ENCODE measurements around the gene B3GNT8. TPM values are rescaled to one million over a fixed set of nuclear protein-coding genes. Genes with fewer than 3 reads are reported as not detected.

Gene B3GNT8
- total RNA-seq, 1 donor from 2014 or later, result 4.6 TPM

GRCh38 chr19:41434450-41434849, 7.3 kb upstream of the B3GNT8 start:
- TF ChIP-seq, protein P1, sequence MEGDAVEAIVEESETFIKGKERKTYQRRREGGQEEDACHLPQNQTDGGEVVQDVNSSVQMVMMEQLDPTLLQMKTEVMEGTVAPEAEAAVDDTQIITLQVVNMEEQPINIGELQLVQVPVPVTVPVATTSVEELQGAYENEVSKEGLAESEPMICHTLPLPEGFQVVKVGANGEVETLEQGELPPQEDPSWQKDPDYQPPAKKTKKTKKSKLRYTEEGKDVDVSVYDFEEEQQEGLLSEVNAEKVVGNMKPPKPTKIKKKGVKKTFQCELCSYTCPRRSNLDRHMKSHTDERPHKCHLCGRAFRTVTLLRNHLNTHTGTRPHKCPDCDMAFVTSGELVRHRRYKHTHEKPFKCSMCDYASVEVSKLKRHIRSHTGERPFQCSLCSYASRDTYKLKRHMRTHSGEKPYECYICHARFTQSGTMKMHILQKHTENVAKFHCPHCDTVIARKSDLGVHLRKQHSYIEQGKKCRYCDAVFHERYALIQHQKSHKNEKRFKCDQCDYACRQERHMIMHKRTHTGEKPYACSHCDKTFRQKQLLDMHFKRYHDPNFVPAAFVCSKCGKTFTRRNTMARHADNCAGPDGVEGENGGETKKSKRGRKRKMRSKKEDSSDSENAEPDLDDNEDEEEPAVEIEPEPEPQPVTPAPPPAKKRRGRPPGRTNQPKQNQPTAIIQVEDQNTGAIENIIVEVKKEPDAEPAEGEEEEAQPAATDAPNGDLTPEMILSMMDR (IDR thresholded peaks at IDR 0.05; ENCODE audit: unreplicated experiment), result no peak
- Mint-ChIP-seq H3K36me3 (ENCODE audit: insufficient read depth) (peaks cover 5% of the 10 kb centered on the region), H3K27ac (no peak overlapping the region), H3K9me3 (ENCODE audit: low read depth) (no peaks in the 10 kb centered on the region), H3K27me3 (no peaks in the 10 kb centered on the region), H3K4me1 (ENCODE audit: low read depth) (no peaks in the 10 kb centered on the region), H3K4me3 (ENCODE audit: low read depth) (no peak overlapping the region)
- DNase-seq (ENCODE audit: low spot score, unreplicated experiment), result no peak

- Mint-ChIP-seq H3K4me3 (ENCODE audit: low read depth) (no peak overlapping the region), H3K27me3 (no peaks in the 10 kb centered on the region), H3K36me3 (ENCODE audit: insufficient read depth) (peaks cover 5% of the 10 kb centered on the region), H3K9me3 (ENCODE audit: low read depth) (no peaks in the 10 kb centered on the region), H3K4me1 (ENCODE audit: low read depth) (peaks cover 1% of the 10 kb centered on the region), H3K27ac (no peak overlapping the region)
- TF ChIP-seq, protein P1 (IDR thresholded peaks at IDR 0.05; ENCODE audit: unreplicated experiment), result no peak
- no peak for DNase-seq (ENCODE audit: low spot score, unreplicated experiment)
Measured at GRCh38 chr19:41433171-41433570, 6.0 kb upstream of the B3GNT8 start.

- Mint-ChIP-seq H3K4me1 (ENCODE audit: low read depth) (peaks cover 10% of the 10 kb centered on the region), H3K36me3 (ENCODE audit: insufficient read depth) (peaks cover 3% of the 10 kb centered on the region), H3K27ac (no peak overlapping the region), H3K27me3 (no peaks in the 10 kb centered on the region), H3K4me3 (ENCODE audit: low read depth) (no peak overlapping the region), H3K9me3 (ENCODE audit: low read depth) (no peaks in the 10 kb centered on the region)
- DNase-seq (ENCODE audit: low spot score, unreplicated experiment), result no peak
- TF ChIP-seq, protein P1 (IDR thresholded peaks at IDR 0.05; ENCODE audit: unreplicated experiment), result peak; percentile 24
Measured at GRCh38 chr19:41431426-41432386, 4.5 kb upstream of the B3GNT8 start.

DNA sequence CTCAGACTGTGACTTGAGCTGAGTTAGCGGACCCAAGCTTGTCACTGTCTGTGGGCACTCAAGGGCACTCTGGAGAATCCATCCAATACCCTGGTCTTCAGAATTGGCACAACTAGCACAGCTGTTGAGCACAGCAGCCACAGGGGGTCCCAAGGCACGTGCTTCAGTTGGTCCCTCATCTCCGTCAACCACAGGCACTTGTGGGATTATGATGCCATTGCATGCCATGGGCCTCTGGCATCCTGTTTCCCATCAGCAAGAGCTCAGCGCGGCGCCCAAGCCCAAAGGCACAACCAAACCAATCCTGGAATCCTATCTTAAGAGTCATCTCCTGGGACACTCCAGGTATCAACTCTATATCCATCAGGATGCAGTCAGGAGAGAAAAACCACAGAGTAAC, 3.7 kb upstream of the B3GNT8 start:
- TF ChIP-seq, protein P1 (IDR thresholded peaks at IDR 0.05; ENCODE audit: unreplicated experiment), result no peak
- Mint-ChIP-seq H3K27me3 (no peaks in the 10 kb centered on the region), H3K27ac (no peak overlapping the region), H3K36me3 (ENCODE audit: insufficient read depth) (peaks cover 3% of the 10 kb centered on the region), H3K4me3 (ENCODE audit: low read depth) (no peak overlapping the region), H3K9me3 (ENCODE audit: low read depth) (no peaks in the 10 kb centered on the region), H3K4me1 (ENCODE audit: low read depth) (peaks cover 10% of the 10 kb centered on the region)
- DNase-seq (ENCODE audit: low spot score, unreplicated experiment), result no peak

DNA sequence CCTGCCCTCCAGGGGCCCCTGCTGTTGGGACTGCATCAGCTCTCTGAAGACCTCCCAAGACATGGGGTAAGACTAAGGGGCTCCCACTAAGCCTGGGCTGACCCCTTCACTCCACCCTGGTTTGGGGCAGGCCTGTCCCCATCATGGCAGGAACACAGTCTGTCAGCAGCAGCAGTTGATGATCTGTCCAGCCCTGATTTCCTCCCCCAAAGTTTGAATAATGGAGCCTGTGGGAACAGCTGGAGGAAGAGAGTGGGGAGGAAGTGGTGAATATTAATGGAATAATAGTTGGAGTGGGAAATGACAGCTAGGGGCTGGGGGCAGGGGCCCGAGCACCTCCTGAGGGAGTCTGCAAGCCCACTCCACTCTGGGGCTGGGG, 1.3 kb upstream of the B3GNT8 start:
- H3K4me1 Mint-ChIP-seq (ENCODE audit: low read depth), result peaks cover 10% of the 10 kb centered on the region
- no peaks in the 10 kb centered on the region for H3K9me3 Mint-ChIP-seq (ENCODE audit: low read depth)
- DNase-seq (ENCODE audit: low spot score, unreplicated experiment), result no peak
- no peaks in the 10 kb centered on the region for H3K27me3 Mint-ChIP-seq
- H3K27ac Mint-ChIP-seq, result no peak overlapping the region
- TF ChIP-seq, protein P1 (IDR thresholded peaks at IDR 0.05; ENCODE audit: unreplicated experiment), result no peak
- no peak overlapping the region for H3K4me3 Mint-ChIP-seq (ENCODE audit: low read depth)
- peaks cover 3% of the 10 kb centered on the region for H3K36me3 Mint-ChIP-seq (ENCODE audit: insufficient read depth)

Data from progenitor cell of endocrine pancreas (in vitro differentiated cells).